ENCODE results near the gene RAC3.
"Not testable (repeated sequence)": the region's sequence is repeated elsewhere in the genome, so short reads cannot be mapped to it uniquely, and the experiment has no call there.

The RAC3 gene

GRCh38 chr17:82037889-82038195, 6.4 kb downstream of the RAC3 start:
- no peak for DNase-seq (ENCODE audit: low read depth in 2 of 2, low spot score in 1 of 2)

DNA sequence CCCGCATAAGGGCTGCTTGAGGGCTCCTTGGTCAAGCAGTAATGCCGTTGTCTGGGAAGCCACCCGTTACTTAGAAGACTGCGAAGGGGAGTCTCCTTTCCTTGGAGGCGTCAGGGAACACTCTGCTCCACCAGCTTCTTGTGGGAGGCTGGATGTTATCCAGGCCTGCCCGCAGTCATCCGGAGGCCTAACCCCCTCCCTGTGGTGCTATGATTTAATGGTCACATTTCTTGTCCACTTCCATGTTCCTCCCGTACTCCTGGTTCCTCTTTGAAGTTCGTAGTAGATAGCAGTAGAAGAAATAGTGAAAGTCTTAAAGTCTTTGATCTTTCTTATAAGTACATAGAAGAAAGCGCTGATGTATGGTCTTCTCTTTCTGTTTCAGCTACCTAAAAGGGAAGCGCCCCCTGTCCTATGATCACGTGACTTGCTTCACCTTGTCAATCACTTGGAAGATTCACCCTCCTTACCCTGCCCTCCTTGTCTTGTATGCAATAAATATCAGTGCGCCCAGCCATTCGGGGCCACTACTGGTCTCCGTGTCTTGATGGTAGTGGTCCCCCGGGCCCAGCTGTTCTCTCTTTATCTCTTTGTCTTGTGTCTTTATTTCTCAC, 7.4 kb downstream of the RAC3 start:
- DNase-seq (ENCODE audit: low read depth in 2 of 2, low spot score in 1 of 2): not testable (repeated sequence)

DNA sequence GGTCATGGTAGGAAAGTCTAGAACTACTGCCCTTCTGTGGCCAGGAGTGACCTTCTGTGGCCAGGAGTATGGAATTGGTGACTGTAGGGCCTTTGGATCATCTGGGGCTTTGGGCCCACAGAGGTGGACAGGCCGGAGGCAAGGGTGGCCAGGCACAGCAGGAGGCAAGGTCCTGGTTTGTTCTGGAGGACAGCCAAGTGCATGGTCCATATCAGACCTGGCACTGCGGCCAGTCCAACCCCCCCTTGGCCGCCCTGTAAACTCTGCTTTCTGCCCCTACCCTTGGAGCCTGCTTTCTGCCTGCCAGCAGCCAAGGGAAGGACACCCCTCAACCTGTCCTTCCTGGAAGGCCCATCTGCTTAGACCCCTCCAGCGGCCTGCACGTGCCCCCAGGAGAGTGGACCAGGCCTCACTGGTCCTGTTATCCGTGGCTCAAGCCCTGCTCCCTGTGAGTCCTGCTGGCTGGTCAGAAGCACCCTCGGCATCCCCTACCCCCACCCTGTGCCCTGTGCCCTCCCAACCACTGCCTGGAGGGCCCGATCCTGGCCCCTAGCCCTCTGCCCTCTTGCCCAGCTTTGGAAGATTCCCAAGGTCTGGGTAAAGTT, 8.3 kb downstream of the RAC3 start:
- DNase-seq (ENCODE audit: low read depth in 2 of 2, low spot score in 1 of 2): no peak

GRCh38 chr17:82041144-82041814, 9.8 kb downstream of the RAC3 start:
- DNase-seq (ENCODE audit: low read depth in 2 of 2, low spot score in 1 of 2): no peak

DNA sequence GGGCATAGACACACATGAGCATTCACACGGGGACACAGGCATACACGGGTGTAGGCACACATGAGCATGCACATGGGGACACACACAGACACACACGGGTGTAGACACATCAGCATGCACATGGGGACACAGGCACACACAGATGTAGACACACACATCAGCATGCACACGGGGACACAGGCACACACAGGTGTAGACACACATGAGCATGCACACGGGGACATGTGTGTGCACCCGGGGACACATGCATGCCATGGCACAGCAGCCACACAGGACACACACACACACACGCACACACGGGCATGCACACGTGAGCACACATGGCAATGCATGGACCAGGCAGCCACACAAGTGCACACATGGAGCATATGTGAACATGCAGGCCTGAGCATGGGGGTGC, 11.2 kb downstream of the RAC3 start:
- DNase-seq (ENCODE audit: low read depth in 2 of 2, low spot score in 1 of 2): no peak

DNA sequence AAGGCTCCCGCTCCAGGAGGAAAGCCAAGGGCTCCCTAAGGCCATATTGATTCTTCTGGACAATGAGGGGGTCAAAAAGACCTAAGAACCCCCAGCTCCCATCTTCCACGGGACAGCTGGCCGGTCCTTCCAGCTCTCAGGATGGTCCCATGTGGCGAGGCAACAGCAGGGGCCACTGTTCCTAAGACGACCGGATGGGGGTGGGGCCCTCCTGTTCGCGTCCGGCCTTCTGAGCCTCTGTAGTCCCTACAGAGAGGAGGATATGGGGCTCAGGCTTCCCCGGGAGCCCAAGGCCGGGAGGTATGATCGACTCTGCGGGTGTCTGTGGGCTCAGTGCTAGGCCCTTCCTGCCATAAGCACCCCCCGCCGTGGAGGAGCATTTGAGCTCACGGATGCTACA, 12.0 kb downstream of the RAC3 start:
- no peak for DNase-seq (ENCODE audit: low read depth in 2 of 2, low spot score in 1 of 2)

DNA sequence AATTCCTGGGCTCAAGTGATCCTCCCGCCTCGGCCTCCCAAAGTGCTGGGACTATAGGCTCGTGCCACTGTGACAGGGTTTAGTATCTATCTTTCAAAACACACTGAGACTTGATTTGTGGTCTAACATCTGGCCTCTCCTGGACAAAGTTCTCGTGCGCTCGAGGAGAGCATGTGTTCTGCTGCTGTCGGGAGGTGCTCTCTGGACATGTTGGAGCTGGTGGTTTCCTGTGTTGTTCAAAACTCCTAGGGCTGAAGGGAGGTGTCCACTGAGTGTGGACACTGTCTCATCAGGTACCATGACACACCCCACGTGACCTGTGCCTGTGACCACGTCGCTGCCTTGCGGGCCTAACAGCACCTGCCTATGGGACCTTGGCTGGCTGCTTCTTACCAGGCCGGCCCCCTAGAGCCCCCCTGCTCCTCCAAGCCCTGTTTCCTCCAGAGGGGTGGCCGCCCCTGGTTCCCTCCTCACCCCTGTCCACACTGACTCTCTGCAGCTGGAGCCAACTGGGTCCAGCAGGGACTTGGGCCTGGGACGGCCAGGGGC, 14.5 kb downstream of the RAC3 start:
- no peak for DNase-seq (ENCODE audit: low read depth in 2 of 2, low spot score in 1 of 2)

DNA sequence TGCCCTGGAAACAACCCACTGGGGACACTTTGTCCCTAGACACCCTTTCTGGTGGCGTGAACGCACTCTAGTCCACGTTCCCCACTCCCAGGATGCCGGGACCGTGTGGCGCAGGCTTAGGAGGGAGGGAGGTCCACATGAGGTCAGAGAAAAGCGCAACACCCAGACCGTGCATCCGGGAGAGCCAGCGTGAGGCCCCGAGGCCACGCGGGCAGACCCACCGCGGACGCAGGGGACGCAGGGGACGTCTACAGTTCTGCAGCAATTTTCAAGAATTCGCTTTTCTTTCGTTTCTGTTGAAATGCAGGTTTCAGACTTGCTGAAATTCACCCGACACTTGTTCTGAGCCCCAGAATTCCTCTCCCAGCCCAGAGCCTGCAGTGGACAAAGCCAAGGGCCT, 15.4 kb downstream of the RAC3 start:
- DNase-seq (ENCODE audit: low read depth in 2 of 2, low spot score in 1 of 2): no peak

DNA sequence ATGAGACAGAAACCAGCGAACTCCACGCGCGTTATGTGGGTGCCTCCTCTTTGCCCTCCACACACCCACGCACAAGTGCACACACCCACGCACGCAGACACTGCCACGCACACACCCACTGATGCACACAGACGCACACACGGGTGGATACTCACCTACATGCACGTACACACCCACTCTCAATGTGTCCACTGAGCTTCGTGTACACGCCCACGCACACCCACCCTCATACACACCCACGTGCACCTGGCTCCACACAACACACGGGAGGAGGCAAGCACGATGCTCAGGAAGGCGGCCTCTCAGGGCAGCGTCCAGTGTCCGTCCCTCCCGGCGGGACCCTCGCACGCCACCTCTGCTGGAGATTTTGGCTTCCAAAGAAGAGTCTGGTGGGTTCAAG, 15.9 kb downstream of the RAC3 start:
- no peak for DNase-seq (ENCODE audit: low read depth in 2 of 2, low spot score in 1 of 2)

DNA sequence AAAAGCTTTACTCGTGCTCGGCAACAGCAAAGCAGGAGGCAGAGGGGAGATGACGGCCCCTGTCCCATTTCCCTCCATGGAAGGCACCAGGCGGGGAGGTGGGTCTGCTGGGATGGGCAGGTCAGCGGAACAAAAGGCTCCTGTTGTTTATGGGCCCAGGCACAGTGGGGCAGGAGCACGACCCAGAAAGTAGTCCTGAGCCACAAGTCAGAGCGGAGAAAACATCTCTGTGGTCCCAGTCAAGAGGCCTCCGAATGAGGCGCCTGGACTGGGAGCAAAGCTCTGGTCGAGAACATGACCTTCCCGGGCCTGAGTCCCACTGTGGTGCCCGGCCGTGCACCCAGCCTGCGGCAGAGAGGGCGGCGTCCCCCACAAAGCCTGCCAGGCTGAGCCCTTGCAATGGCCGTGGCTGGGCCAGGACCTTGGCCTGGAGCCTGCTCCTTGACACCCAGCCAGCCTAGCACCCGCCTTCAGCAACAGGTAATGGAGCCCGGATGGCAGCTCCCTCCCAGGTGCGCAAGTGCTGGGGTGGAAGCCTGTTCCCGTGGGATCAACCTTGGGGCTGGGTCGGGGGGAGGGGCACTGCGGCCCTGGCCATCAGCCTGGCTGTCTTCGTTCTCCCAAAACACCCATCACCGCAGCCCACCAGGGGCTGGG, 16.6 kb downstream of the RAC3 start:
- no peak for DNase-seq (ENCODE audit: low read depth in 2 of 2, low spot score in 1 of 2)

DNA sequence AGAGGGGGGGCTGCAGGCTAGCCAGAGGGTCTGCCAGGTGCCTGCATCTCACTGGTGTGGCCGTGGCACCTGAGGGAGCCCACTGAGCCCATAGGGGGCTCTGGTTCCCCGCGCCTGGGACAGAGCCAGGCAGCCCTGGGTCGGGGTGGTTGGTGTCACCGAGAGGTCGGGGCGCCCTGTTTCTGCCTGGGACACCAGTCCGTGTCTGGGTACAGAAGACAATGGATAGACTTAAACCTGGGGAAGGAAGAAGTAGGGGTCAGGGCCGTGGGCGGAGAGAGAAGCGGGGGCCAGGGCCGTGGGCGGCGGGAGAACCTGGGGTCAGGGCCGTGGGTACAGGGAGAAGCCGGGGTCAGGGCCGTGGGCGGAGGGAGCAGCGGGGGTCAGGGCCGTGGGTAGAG, 17.1 kb downstream of the RAC3 start:
- no peak for DNase-seq (ENCODE audit: low read depth in 2 of 2, low spot score in 1 of 2)

DNA sequence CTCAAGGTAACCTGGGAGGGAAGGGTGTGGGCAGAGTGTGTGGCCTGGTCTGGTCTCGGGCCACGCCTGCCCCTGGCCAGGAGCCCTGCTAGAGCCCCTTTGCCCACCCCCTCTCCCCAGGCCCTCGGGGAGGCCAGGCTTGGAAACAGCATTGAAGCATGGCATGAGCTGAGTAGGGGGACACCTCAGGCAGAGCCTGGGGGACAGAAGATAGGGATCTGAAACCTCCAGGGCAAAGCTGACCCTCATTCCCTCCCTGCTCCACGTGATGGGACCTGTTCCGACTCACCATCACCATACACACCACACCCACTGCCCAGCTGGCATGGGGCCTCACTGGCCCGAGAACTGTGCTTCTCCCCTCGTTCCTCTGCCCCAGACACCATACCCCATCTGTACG, 17.6 kb downstream of the RAC3 start:
- no peak for DNase-seq (ENCODE audit: low read depth in 2 of 2, low spot score in 1 of 2)

- DNase-seq (ENCODE audit: low read depth in 2 of 2, low spot score in 1 of 2): no peak
Observed at GRCh38 chr17:82049521-82049971, 18.1 kb downstream of the RAC3 start.

- DNase-seq (ENCODE audit: low read depth in 2 of 2, low spot score in 1 of 2): no peak
Observed at GRCh38 chr17:82050152-82050760, 18.8 kb downstream of the RAC3 start.

- no peak for DNase-seq (ENCODE audit: low read depth in 2 of 2, low spot score in 1 of 2)
Observed at GRCh38 chr17:82050761-82051641, 19.5 kb downstream of the RAC3 start.

- peak; percentile 60 to 65 for DNase-seq (ENCODE audit: low read depth in 2 of 2, low spot score in 1 of 2)
Observed at GRCh38 chr17:82051776-82052637, 20.5 kb downstream of the RAC3 start, which contains the start of the genes GPS1 and RFNG. GPS1 (plus strand) TSS chr17:82051898; CDS start chr17:82051932, 34 bp downstream. RFNG (minus strand) TSS chr17:82051811; CDS start chr17:82051766, 45 bp downstream.

DNA sequence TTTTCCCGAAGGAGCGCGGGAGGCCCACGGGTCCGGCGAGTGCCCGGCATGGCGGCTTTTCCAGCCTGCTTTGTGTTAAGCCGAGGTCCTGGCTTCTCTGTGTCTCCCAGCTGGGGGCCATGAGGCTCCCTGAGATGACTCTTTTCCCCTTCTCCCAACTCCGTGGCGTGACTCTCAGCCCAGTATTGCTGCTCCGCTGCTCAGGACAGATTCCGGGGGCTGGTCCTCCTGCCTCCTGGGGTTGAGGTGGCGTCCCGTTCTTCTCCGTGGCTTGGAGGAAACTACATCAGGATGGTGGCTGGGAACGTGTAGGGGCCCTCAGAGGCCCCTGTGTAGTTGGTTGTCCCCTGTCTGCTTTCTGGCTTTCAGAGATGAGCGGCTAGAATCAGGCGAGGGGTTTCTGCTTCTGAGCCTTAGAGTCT, 21.2 kb downstream of the RAC3 start:
- no peak for DNase-seq (ENCODE audit: low read depth in 2 of 2, low spot score in 1 of 2)

- DNase-seq (ENCODE audit: low read depth in 2 of 2, low spot score in 1 of 2): no peak
Observed at GRCh38 chr17:82053130-82053529, 21.7 kb downstream of the RAC3 start.

DNA sequence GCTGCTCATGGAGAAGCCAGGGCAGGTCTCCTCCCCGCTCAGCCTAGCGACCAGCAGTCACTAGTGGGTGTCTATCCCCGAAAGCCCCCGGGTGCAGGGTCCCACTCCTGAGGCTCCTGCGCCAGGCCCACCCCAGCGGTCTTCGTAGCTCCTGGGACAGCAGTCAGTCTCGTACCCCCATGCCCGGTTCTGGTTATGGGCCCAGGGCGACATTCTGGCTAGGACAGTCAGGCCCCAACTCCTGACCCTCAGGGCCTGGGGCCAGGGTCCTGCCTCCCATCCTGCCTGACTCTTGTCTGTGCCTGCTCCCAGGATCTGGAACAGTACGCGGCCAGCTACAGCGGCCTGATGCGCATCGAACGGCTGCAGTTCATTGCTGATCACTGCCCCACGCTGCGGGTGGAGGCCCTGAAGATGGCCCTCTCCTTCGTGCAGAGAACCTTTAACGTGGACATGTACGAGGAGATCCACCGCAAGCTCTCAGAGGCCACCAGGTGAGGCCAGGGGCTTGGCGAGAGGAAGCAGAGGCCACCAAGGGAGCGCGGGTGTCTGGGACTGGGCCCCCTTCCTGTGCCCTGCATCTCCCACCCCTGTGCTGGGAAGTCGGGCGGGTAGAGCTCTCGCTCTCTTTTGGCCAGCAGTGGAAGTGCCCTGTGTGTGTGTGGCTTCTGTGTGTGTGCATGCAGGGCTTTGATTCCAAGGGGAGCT, 22.2 kb downstream of the RAC3 start:
- no peak for DNase-seq (ENCODE audit: low read depth in 2 of 2, low spot score in 1 of 2)

Measured in stimulated activated CD8-positive, alpha-beta memory T cell treated with anti-CD3 and anti-CD28 coated beads, Interleukin-4, amount 100 ng/mL, for 1 hour (primary cell).